Breast epithelium (tissue), 3 donors: ENCODE data around the gene TRAF7.

ENCODE experiments used
- POLR2A ChIP-seq: fragments of 450-650 bp; IDR thresholded peaks from one replicate; pipeline ENCODE4 v1.6.1; 2016; ENCODE audit warnings: antibody characterized with exemption, mild to moderate bottlenecking, moderate library complexity
- TF ChIP-seq, protein P1 (sequence below), 3 donors: fragments of 450-650 bp; IDR thresholded peaks; one replicate each; pipeline ENCODE4 v1.5.1; 2016 to 2017; ENCODE audit warnings: antibody characterized with exemption in 3 of 3, mild to moderate bottlenecking in 3 of 3, moderate library complexity in 3 of 3

DNA sequence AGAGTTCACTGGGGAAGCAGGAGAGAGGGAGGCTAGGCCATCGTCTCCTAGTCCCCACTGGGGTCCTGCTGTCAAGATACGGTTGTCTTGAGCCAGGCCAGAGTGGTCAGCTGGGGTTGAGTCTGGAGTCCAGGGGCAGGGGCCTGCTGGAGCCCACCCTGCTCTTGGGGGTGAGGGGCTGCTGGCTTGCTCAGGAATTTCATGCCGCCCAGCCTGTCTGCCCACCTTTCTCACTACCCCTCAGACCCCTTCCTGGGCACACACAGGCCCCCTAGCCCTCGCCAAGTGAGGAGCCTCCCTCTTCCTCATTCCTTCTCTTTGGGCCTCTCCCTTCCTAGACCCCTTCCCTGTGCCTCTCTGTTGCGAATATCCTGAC lies 1.3 kb downstream of the TRAF7 start:
- TF ChIP-seq, protein P1, sequence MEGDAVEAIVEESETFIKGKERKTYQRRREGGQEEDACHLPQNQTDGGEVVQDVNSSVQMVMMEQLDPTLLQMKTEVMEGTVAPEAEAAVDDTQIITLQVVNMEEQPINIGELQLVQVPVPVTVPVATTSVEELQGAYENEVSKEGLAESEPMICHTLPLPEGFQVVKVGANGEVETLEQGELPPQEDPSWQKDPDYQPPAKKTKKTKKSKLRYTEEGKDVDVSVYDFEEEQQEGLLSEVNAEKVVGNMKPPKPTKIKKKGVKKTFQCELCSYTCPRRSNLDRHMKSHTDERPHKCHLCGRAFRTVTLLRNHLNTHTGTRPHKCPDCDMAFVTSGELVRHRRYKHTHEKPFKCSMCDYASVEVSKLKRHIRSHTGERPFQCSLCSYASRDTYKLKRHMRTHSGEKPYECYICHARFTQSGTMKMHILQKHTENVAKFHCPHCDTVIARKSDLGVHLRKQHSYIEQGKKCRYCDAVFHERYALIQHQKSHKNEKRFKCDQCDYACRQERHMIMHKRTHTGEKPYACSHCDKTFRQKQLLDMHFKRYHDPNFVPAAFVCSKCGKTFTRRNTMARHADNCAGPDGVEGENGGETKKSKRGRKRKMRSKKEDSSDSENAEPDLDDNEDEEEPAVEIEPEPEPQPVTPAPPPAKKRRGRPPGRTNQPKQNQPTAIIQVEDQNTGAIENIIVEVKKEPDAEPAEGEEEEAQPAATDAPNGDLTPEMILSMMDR (IDR thresholded peaks at IDR 0.05) = no peak
- no peak for TF ChIP-seq POLR2A
